ENCODE results near the gene STRADA. TPM values are rescaled to one million over a fixed set of nuclear protein-coding genes. Genes with fewer than 3 reads are reported as not detected.
"Not testable (repeated sequence)": the region's sequence is repeated elsewhere in the genome, so short reads cannot be mapped to it uniquely, and the experiment has no call there.

STRADA gene
- total RNA-seq, 1 experiment from 2014 or later, result 6.6 TPM

DNA sequence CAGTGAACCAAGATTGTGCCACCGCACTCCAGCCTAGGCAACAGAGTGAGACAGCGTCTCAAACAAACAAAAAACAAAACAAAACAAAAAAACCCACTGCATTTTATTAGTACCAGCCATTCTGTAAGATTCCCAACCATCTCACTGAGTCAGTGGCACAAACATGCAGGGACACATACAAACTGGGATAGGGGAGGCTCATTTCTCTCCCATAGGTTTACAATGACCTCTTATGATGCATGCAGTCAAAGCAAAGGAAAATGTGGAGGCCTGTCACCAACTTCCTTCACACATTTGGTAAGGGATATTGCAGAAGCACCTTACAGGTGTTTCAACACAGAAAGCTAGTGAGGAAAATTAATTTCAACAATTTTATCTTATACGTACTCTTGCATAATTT is 12.4 kb upstream of the STRADA start:
- DNase-seq (ENCODE audit: low spot score), result no peak

DNA sequence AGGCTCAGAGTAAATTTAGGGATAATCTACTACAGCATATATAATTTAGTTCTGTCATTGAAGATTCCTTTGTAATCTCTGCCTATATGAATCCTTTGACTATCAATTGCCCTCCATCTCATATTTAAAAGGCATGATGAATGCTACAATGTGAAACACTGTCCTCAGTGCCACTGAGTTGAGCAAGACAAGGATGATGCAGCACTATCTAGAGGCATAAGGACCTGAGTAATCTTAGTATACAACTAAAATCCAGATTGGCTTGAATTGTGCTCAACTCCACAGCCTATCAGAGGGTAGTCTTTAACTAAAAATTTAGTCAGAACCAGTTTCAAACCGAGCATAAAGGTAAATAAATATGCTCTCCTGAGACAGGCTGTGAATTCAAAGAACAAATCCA is 11.6 kb upstream of the STRADA start:
- no peak for DNase-seq (ENCODE audit: low spot score)

DNA sequence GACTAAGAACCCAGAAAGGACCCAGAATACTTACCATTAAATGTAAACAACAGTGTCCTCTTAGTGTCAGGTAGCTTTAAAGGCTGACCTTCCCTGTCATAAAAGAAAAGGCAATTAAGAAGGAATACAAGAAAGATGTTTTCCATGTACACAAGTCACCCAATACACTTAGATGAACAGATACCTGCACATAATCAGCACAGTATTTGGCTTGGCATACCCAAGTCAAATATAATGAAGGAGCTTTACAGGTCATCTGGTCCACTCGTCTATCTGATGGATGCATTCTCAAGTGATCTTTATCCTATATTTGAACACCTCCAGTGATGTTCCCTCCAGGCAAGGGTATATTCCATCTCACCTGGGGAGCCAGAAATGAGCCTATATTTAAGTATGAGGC is 11.1 kb upstream of the STRADA start:
- DNase-seq (ENCODE audit: low spot score), result no peak

DNA sequence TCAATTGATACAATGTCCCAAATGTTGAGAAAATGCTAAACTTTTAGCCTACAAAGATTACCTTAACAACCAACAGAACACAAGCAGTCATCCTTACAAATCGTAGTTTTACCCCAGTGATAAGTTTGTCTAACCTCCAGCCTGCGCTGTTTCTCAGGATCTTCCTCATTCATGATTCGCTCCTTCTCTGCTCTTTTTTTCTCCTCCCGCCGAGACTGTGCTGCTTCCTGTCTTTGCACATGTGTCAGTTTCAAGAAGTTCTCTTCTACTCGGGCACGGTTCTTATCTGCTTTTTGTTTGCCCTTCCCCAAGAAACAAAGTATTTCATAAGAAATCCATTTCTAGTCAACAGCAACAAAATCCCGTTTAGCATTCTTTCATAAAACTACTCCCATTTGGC is 10.2 kb upstream of the STRADA start:
- no peak for DNase-seq (ENCODE audit: low spot score)

DNA sequence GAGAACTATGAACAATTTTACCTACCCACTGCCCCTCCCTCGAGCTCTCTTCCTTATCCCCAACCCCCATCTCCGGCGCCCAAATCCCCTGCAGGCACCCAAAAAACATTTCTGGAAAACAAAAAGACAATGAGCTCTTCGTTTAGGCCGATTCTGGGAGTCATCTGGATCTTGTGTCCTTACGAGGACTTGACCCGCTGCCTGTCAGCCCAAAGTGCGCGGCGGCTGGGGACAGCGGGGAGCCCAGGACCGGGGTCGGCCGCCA is 524 bp downstream of the STRADA start:
- DNase-seq (ENCODE audit: low spot score), result no peak

DNA sequence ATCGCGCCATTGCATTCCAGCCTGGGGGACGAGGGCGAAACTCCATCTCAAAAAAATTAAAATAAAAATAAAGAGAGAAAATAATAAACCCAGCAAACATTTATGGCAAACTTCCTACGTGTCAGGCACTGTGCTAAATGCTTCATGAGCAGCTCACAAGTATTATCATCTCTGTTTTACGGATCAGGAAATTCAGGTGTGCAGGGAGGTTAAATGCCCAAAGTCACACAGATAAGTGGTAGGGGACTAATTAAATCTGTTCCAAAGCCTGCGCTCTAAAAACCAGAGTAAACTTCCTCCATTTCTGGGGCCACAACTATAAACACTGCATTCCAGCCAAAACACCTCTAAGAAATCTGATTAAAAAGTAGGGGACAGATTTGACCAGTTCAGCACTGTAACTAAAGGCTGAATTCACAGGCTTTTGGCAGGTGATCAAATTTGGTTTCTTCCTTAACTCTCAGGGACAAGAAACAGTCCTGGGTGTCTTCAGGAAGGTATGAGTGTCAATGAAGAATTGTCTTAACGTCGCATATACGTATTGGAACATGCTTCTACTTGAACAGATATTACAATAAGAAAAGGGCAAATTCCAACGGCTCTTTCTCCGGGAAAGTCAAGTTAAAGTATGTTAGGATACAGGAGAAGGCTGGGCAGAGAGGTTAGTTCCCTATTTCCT is 996 bp downstream of the STRADA start:
- peak; percentile 63 for DNase-seq (ENCODE audit: low spot score)

DNA sequence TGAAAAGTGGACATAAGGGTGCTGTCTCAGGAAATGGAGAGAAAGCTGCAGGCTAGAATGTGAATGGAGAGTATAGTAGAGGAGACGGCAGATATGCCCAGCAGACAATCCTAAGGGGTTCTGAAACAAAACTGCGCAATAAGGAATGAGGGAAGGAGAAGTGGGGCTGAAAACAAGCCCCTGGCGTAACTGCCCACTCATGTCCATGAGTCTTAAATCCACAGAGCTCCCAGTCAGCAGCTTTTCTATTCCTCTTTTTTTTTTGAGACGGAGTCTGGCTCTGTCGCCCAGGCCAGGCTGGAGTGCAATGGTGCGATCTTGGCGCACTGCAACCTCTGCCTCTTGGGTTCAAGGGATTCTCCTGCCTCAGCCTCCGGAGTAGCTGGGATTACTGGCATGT is 5.9 kb downstream of the STRADA start:
- no peak for DNase-seq (ENCODE audit: low spot score)

DNA sequence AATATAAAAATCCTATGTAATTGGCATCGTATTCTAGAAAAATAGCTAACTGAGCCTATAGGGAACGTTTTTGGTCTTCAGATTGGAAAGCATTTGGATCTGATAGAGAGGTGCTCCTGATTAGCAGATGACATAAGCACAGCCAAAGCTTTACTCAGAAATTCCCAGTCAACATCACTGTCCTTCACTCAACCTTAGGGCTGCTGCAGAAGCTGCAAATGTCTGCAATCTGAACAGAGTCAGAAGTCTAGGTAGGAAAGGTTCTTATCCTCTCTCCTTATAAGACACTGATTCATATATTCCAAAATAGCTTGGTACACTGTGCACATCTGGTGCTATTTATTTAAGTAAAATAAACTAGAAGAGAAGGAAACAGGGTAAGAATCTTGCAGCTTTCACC is 19.2 kb downstream of the STRADA start:
- DNase-seq (ENCODE audit: low spot score), result no peak

DNA sequence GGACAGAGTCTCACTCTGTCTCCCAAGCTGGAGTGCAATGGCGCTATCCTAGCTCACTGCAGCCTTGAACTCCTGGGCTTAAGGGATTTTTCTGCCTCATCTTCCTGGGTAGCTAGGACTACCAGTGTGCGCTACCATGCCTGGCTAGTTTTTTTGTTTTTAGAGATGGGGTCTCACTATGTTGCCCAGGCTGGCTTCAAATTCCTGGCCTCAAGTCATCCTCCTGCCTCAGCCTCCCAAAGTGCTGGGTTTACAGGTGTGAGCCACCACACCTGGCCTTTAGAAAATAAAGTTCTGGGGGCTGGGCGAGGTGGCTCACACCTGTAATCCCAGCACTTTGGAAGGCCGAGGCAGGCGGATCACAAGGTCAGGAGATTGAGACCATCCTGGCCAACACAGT is 21.4 kb downstream of the STRADA start:
- not testable (repeated sequence) for DNase-seq (ENCODE audit: low spot score)

DNA sequence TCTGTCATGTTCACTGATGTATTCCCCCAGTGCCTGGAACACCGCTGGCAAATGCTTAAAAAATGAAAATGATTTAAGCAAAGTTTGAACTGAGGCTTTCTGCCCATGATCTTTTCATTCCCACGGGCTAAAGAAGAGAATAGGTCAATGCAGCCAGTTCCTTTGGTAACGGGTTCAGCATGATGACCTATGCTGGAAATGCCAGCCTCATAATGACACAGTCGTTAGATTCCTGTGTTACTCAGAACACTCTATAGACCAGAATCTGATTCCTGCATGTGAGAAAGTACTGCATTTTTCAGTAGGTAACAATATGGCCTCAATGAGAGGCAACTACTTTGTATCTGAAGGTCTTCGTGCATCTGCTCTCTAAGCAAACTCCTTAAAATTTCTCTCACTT is 22.6 kb downstream of the STRADA start:
- DNase-seq (ENCODE audit: low spot score), result no peak

DNA sequence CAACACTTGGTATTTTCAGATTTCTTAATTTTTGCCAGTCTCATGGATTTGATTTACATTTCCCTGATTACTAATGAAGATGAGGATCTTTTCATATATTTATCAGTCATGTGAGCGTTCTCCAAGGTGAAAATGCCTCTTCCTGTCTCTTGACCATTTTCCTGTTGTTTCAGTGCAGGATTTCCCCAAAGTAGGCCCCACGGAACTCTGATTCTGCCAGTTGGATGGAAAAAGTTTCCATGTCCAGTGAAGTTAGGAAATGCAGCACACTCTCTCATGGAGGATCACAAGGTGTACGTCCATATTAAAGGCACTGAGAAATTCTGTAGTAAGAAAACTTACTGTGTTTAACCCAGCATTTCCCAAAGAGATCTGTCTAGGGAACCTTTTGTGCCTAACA is 25.2 kb downstream of the STRADA start:
- DNase-seq (ENCODE audit: low spot score), result no peak

DNA sequence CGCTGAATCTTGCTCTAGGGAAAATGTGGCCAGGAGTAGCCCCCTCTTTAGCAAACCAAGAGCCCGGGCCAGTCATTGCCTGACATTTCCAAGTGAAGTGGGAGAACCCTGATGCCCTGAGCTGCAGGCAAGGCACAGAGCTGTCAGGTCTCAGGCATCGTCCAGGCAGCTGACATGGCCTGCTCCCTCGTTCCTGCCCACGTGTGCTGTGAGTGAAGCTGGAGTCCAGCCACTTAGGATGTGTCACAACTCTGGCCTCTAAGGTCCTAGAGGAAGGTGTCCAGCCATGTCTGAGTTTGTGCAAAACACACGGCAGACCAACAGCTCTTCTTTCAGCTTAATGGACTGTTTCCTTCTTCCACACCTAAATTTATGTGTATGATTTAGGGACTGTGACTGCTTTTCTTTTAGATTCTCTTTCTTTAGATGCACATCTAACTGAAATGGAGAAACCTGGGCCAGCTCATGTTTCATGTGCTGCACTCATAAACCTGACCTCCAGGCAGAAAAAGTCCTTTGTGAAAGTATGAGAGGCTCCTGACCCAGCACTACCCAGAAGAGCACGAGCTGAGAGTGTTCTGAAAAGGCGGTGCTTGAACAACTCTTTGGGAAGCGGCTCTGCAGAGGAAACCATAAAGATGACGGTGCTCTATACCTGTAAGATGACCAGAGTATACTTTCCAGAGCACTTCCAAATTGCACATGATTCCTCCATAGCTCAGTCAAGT is 26.9 kb downstream of the STRADA start:
- no peak for DNase-seq (ENCODE audit: low spot score)

DNA sequence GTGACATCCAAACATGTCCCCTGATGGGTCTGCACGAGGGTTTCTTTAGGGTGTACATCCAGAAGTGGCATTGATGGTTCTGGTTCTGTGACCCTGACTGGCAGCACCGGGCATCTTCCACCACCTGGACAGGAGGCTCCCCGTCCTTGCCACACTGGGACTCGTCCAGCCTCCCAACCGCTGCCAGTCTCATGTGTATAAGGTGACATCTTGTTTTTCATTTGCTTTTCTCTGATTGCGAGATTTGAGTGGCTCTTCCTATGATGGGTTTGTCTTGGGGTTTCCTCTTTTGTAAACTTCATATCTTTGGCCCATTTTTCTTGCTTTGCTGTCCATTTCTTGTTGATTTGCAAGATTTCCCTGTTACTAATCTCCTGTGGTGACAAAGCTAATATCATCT is 32.5 kb downstream of the STRADA start:
- no peak for DNase-seq (ENCODE audit: low spot score)

DNA sequence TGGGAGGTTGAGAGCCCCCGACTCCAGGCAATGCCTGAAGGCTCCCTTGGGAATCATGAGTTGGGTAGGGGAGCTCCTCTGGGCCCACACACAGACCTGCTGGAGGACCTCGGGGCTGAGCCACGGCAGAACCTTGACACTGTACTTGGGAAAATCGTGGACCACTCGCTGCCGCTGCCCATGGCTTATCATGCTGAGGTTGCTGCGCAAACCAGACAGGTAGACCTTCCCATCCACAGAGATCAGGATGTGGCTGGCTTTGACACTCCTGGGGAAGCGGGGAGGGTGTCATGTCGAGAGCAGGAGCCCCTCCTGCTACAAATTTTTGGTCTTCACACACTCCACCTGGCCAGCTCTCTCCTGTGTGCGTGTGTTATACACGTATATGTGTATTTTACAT is 34.4 kb downstream of the STRADA start:
- DNase-seq (ENCODE audit: low spot score), result no peak

DNA sequence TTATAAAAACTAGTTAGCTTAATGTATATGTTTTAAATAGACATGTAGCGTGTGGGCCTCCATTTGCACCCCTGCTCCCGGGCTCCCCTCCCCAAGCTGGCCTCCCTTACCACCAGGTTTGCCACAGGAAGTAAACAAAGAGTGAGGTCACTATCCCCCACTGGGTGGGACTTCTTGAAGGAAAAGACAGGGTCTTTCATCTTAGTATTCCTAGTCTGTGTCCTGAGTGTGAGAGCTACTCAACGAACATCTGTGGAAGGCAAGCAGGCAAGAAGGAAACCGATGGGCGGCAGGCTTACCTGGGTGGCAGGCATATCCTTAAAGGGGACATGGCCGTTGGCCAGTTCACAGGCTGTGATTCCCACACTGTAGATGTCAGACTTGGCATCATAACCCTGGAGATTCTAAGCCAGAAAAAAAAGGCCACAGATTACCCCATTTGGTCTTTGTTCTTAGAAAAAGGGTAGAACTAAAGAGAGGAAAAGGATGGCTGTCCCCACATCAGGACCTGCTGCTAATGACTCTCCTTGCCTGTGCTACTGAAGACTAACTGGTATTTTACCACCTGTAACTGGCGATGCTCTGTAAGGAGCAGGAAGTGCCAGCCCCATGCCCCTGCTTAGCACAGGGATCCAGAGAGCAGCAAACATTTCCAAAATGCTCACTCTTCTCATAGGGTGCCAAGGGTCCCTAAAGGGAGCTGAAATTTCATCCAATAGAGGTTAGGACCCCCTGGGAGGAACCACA is 35.1 kb downstream of the STRADA start:
- DNase-seq (ENCODE audit: low spot score), result no peak

DNA sequence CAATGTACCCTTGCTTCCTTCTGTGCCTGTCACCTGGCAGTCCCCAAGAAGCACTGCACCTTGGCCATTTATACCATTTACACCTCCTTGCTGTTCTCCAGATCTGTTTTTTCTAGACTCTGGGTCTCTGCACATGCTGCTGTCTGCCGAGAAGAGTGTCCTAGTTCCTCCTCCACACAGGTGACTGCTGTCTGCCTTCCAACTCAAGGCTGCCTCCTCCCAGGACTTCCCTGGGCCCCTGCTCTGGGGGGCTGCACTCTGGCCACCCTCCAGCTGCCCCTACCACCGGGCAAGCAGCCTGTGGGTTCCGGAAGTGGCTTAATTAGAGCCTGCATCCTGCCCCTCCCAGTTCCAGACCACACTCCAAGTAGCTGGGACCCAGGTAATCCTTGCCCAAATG is 35.9 kb downstream of the STRADA start:
- DNase-seq (ENCODE audit: low spot score), result no peak

DNA sequence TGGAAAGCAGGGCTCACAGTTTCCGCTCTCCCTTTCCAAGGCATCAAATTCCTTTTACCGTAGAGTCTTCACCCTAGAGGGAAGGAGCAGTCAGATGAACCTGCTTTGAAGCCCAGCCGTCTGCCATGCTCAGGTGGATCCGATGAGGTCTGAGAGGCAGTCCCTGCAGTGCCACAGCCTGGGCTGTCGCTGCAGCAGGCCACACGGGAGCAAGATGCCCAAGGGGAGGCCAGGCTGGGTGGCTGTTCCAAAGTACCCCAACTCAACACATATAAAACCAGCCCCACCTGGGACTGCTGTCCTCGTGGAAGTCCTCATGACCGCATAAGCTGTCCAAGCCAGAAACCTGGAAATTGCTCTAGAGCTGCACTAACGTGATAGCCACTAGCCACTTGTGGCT is 36.8 kb downstream of the STRADA start:
- no peak for DNase-seq (ENCODE audit: low spot score)

DNA sequence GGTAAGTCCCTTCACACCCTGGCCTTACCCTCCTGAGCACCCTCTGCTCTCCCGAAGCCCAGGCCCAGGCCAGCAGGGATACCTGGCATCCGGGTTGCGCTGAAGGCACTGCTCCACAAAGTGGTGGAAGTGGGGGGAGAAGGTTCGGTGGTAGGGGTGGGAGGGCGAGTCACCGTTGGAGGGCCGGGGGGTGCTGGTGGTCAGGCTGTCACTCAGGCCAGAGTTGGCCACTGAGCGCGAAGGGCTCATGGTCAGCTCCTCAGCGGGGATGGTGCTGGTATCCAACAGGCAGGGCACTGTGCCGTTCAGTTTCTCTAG is 37.4 kb downstream of the STRADA start:
- no peak for DNase-seq (ENCODE audit: low spot score)

DNA sequence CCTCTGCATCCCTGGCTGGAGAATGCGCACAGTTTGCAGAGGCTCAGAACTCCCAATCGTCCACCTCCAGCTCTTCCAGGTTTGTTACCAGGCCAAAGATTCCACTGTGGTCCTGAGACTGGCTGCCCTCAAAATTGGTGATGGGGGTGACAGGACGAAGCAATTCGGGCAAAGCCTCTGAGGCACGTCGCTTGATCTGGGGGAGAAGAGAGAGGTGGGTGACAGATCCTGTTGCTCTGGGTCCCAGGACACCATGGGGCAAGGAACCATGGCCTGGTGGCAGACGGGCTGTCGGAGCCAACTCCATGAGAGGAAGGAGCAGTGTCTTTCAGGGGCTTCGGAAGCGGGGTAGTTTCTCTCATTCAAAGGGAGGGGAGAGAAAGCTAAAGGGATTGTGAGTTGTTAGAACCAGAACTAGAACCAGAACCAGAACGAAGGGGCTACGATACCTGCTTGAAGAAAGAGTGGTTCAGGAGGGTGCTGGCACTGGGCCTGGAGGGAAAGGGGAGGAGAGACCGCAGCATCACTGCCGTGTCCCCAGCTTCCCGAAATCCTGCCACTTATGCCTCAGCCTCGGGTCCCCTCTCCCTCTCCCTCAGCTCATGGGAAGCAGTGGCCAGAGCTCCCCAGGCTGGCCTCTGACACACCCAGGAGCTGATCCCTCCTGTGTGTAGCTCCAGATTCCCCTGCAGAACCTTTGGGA is 37.9 kb downstream of the STRADA start:
- DNase-seq (ENCODE audit: low spot score), result no peak

DNA sequence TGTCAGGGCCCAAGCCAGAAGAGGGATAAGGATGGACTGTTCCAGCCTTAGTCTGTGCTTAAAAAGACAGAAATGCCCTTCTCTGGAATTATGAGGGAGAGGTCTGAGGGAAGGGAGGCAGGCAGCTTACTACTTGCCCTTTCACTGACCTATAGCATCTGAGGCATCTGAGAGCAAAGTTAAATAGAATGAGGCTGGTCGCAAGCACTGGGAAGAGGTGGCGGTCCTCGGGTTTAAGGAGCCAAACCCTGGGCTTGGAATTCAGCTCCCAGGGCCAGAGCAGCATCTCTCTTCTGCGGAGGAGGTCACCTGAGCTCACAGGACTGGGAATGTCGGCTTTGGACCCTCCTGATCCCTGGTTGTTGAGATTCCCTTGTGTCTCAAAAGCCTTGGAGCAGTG is 38.6 kb downstream of the STRADA start:
- DNase-seq (ENCODE audit: low spot score), result no peak

DNA sequence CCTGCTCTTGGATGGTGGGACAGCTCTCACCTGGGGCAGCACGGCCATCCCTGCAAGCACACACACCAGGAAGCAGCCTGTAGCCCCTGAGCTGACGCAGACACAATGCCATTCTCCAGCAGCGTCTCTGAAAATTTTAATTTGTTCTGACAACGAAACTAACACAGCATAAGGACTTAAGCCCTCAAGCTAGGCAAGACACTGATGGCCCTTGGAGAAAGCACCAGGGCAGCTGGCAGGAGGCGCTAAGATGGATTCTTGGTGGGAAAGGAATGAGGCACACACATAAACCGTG is 38.9 kb downstream of the STRADA start:
- DNase-seq (ENCODE audit: low spot score), result no peak

DNA sequence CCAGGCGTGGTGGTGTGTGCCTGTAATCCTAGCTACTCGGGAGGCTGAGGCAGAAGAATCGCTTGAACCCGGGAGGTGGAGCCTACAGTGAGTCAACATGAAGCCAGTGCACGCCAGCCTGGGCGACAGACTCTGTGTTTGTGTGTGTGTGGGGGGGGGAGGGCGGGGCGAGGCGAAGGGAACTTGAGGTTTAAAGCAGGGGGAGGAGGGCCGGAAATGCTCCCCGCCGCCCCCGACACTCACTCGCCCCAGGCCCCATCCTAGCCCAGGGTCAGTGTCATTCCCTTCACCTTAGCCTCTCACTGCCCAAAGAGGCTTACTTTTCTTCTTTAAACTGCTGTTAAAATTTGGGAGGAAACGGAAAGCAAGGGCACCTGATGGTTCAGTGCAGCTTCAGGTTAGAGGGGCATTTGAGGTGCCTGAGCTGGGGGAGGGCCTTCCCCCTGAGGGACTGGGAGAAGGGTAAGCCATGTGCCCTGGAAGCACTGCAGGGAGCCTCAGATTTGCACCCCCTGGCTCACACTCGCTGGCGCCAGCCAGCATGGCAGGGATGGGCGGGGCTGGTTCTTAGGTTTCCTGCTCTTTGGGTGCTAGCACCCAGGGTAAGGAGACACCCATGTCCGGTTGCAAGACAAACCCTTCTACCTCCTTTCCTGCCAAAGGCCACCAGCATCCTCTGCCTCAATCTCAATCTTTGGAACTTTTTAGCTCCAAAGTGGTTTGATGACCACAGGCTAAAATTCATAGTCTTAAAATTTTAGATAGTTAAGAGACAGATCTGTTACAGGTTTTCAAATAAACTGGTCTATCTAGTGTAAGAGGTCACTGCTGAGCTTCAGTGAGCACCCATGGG is 39.5 kb downstream of the STRADA start:
- DNase-seq (ENCODE audit: low spot score), result no peak

All from HT-29 (cell line).